ENCODE results near the gene KLF15. TPM values are rescaled to one million over a fixed set of nuclear protein-coding genes. Genes with fewer than 3 reads are reported as not detected.
A peak's percentile ranks its signal among the peaks of the same experiment; 100 is the strongest.

KLF15 gene
- 1 to 10 TPM; 5.0 to 8.2 TPM for polyA plus RNA-seq

DNA sequence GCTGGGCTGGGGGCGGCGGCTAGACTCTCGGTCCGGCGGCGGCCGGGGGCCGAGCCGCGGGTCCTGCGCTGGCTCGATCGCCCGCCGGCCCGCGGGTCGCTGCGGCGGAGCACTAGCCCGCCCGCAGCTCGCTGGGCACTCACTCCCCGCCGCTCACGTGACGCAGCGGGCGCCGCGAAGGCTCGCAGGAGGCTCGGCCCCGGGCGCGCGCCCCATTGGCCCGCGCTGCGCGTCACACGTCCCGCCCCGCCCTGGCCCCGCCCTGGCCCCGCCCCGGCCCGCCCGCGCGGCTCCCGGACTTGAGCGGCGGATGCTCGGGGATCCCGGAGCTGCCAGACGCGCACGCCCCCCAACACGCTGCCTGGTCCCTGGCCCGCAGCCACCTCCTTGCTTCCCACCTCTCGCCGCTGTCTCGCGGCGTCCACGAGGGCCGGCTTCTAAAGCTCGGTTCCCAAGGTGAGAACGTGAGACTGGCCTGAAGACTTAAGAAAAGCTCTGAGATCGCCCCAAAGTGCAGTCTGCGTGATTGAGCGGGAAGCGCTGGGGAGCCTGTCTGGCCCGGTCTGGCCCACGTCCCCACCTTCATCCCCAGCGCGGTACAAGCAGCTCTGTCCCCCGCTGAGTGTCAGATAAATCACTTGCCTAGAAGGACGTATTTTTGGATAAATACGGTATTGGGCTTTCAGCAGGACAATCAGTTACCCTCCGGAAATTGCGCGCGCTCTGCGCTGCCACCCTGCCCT is at the start of gene KLF15:
Gene KLF15, minus strand, starts transcription at position 114 of the 743 bp plus-strand sequence. CDS start 4,486 bp downstream, outside the sequence.
- WGBS, 2 donors: 0 to 1% methylated on average over 71 to 86 of the region's 86 CpGs
- Histone ChIP-seq H3K9me3 (ENCODE audit: control insufficient read depth in 2 of 2, insufficient read depth in 1 of 2, low read depth in 1 of 2, low read length in 1 of 2) (no peaks in the 10 kb centered on the region), H3K27me3 (ENCODE audit: control insufficient read depth in 1 of 2, insufficient read depth in 2 of 2, low read length in 2 of 2) (peaks cover 0 to 3% of the 10 kb centered on the region in 2 donors), H3K36me3 (ENCODE audit: control insufficient read depth in 2 of 2, insufficient read depth in 2 of 2, low read length in 1 of 2) (no peaks in the 10 kb centered on the region), H3K4me3 (ENCODE audit: low read depth in 1 of 2, low read length in 2 of 2) (peak within 1 kb of the TSS; percentile 59 to 75), H3K4me1 (ENCODE audit: control insufficient read depth in 2 of 2, insufficient read depth in 2 of 2, low read length in 1 of 2) (peaks cover 6 to 8% of the 10 kb centered on the region in 2 donors), H3K27ac (ENCODE audit: low read depth in 2 of 2, low read length in 1 of 2) (peak within 1 kb of the TSS; percentile 86 to 89)

DNA sequence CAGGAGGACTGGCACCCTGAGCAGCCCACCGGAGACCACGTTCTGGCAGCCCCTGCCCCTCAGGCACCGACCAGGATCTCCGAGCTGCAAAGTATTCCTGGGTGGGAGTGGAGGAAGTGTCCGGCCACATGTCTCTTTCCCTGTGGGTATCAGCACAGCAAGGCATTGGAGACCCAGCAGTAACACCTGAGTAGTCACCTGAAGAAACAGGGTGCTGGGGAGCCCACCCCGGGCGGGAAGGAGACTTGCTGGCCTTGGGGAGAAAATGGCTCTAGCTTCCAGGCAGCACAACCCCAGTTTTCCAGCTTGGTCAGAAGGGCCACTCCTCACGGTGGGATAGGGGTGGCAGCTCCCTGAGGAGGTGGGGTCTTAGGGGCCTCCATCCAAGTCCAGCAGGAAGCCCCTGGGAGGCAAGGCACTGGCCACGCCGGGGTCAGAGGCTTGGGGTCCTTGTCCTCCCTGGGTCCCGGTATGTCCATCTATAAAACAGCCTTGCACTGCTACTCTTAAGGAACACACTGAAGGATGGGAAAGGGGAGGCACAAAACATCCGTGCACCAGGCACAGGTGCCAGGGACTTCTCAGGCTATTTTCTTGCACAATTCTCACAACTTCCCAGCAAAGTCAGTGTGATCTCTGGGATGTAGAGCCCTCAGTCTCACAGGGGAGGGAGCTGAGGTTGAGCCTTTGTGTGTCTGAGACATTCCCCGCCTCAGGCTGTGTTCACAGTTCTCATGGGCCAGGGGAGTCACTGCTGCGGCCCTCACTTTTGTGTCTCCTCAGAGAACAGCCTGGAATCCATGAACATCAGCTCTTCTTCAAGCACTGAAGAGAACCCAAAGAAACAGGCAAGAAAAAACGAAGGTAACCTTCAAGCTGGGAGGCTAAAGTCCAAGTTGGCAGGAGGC is 49.4 kb upstream of the KLF15 start:
- Histone ChIP-seq H3K4me3 (ENCODE audit: low read depth in 1 of 2, low read length in 2 of 2) (no peak overlapping the region), H3K9me3 (ENCODE audit: control insufficient read depth in 2 of 2, insufficient read depth in 1 of 2, low read depth in 1 of 2, low read length in 1 of 2) (peaks cover 0 to 2% of the 10 kb centered on the region in 2 donors), H3K4me1 (ENCODE audit: control insufficient read depth in 2 of 2, insufficient read depth in 2 of 2, low read length in 1 of 2) (no peaks in the 10 kb centered on the region), H3K27me3 (ENCODE audit: control insufficient read depth in 1 of 2, insufficient read depth in 2 of 2, low read length in 2 of 2) (no peaks in the 10 kb centered on the region), H3K36me3 (ENCODE audit: control insufficient read depth in 2 of 2, insufficient read depth in 2 of 2, low read length in 1 of 2) (no peaks in the 10 kb centered on the region), H3K27ac (ENCODE audit: low read depth in 2 of 2, low read length in 1 of 2) (no peak overlapping the region)
- WGBS, 2 donors: 81 to 83% methylated on average over 15 of the region's 15 CpGs

DNA sequence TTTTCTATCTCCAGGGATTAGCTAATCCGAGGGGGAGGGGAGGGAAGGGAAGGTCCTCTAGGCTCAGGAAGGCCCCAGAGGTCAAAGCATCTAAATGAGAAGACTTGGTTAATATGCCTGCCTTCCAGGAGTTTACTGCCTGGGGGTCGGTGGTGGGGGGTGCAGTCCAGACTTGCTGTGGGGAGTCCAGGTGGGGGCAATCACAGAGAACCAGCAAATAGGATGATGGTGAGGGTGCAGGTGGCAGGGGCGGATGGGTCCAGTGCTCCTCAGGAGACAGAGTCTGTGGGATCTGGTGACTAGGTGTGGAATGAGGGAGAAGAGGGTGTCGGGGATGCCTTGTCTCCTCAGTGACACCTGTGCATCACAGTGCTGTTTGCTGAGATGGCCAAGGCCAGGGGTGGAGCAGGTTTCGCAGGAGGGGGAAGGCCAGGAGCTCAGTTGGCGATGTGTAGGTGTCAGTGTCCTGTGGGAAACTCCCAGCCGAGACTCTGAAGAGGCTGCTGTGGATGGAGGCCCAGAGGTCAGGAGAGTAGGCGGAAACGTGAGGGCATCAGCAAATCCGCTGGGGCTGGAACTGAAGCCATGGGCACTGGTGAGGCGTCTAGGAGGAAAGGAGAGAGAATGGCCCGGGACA is 45.6 kb upstream of the KLF15 start:
- Histone ChIP-seq H3K36me3 (ENCODE audit: control insufficient read depth in 2 of 2, insufficient read depth in 2 of 2, low read length in 1 of 2) (no peaks in the 10 kb centered on the region), H3K27me3 (ENCODE audit: control insufficient read depth in 1 of 2, insufficient read depth in 2 of 2, low read length in 2 of 2) (no peaks in the 10 kb centered on the region), H3K27ac (ENCODE audit: low read depth in 2 of 2, low read length in 1 of 2) (no peak overlapping the region), H3K9me3 (ENCODE audit: control insufficient read depth in 2 of 2, insufficient read depth in 1 of 2, low read depth in 1 of 2, low read length in 1 of 2) (peaks cover 0 to 2% of the 10 kb centered on the region in 2 donors), H3K4me1 (ENCODE audit: control insufficient read depth in 2 of 2, insufficient read depth in 2 of 2, low read length in 1 of 2) (peaks cover 0 to 4% of the 10 kb centered on the region in 2 donors), H3K4me3 (ENCODE audit: low read depth in 1 of 2, low read length in 2 of 2) (no peak overlapping the region)
- WGBS, 2 donors: 82 to 86% methylated on average over 12 of the region's 12 CpGs

DNA sequence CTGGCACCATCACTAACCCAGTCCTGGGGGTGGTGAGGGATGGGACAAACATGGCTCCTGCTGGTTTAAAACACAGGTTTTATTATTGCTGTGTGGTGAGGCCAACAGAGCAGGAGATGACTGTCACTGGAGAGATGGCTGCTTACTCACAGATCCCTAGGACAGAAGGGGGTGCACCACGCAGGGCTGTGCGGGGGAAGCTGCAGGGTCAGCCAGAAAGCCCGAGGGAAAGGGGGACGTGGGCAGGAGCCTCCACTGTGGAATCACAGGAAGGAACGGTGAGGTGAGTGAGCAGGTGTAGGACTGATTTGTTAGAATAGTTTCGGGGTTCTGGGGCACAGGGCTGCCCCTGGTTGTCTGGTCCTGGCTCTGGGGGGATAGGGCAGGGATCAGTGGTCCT is 45.0 kb upstream of the KLF15 start:
- no peaks in the 10 kb centered on the region for H3K27me3 ChIP-seq (ENCODE audit: control insufficient read depth in 1 of 2, insufficient read depth in 2 of 2, low read length in 2 of 2)
- H3K4me3 ChIP-seq (ENCODE audit: low read depth in 1 of 2, low read length in 2 of 2): no peak overlapping the region
- WGBS, 2 donors: 73 to 79% methylated on average over 6 of the region's 6 CpGs
- no peaks in the 10 kb centered on the region for H3K36me3 ChIP-seq (ENCODE audit: control insufficient read depth in 2 of 2, insufficient read depth in 2 of 2, low read length in 1 of 2)
- H3K27ac ChIP-seq (ENCODE audit: low read depth in 2 of 2, low read length in 1 of 2): no peak overlapping the region
- H3K4me1 ChIP-seq (ENCODE audit: control insufficient read depth in 2 of 2, insufficient read depth in 2 of 2, low read length in 1 of 2): peaks cover 0 to 4% of the 10 kb centered on the region in 2 donors
- peaks cover 0 to 2% of the 10 kb centered on the region in 2 donors for H3K9me3 ChIP-seq (ENCODE audit: control insufficient read depth in 2 of 2, insufficient read depth in 1 of 2, low read depth in 1 of 2, low read length in 1 of 2)

DNA sequence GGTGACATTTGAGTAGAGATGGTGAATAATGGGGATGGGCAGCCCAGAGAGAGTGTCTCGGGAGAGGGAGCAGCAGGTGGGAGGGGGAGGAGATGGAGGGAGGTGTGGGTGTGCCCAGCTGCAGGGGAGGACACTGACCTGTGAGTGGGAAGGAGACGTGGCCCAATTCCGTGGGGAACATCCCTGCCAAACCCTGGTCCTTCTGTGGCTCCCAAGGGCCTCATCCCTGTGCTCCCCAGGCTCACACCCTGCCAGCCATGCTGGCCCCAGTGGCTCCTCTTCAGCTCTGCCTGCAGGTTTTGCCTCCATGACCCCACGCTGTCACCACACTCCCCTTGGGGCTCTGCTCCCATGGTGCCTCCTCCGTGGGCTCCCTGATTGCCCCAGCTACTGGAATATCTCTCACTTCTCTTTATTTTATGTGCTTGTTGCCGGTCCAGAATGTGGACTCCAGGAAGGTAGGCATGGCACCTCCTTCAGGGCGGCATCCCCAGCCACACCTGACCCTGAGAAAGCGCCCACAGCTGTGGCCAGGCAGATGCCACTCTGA is 44.5 kb upstream of the KLF15 start:
- 69 to 73% methylated on average over 8 of the region's 8 CpGs for WGBS, 2 donors
- Histone ChIP-seq H3K27ac (ENCODE audit: low read depth in 2 of 2, low read length in 1 of 2) (no peak overlapping the region), H3K27me3 (ENCODE audit: control insufficient read depth in 1 of 2, insufficient read depth in 2 of 2, low read length in 2 of 2) (no peaks in the 10 kb centered on the region), H3K4me3 (ENCODE audit: low read depth in 1 of 2, low read length in 2 of 2) (no peak overlapping the region), H3K36me3 (ENCODE audit: control insufficient read depth in 2 of 2, insufficient read depth in 2 of 2, low read length in 1 of 2) (no peaks in the 10 kb centered on the region), H3K9me3 (ENCODE audit: control insufficient read depth in 2 of 2, insufficient read depth in 1 of 2, low read depth in 1 of 2, low read length in 1 of 2) (peaks cover 0 to 2% of the 10 kb centered on the region in 2 donors), H3K4me1 (ENCODE audit: control insufficient read depth in 2 of 2, insufficient read depth in 2 of 2, low read length in 1 of 2) (peaks cover 0 to 4% of the 10 kb centered on the region in 2 donors)

DNA sequence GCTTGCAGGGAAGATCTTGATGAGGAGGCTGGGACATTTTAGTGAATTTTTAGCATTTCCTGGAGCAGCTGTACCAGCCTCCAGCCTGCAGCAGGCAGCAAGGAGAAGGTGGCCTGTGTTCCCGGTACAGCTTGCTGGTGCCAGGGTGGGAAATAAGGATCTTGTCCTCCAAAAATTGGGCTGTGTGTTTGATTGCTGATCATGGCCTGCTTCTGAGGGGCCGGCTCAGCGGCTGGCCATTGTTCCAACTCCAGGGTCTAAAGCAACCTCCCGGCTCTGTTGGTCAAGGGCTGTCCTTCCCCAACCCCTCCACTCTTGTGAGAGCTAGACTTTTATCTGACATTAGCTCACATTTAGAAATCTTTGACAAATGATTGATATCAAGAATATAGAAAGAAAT is 42.5 kb upstream of the KLF15 start:
- 92 to 95% methylated on average over 4 of the region's 4 CpGs for WGBS, 2 donors
- peaks cover 0 to under 1% of the 10 kb centered on the region in 2 donors for H3K27me3 ChIP-seq (ENCODE audit: control insufficient read depth in 1 of 2, insufficient read depth in 2 of 2, low read length in 2 of 2)
- peaks cover 0 to 2% of the 10 kb centered on the region in 2 donors for H3K9me3 ChIP-seq (ENCODE audit: control insufficient read depth in 2 of 2, insufficient read depth in 1 of 2, low read depth in 1 of 2, low read length in 1 of 2)
- no peak overlapping the region for H3K27ac ChIP-seq (ENCODE audit: low read depth in 2 of 2, low read length in 1 of 2)
- H3K4me1 ChIP-seq (ENCODE audit: control insufficient read depth in 2 of 2, insufficient read depth in 2 of 2, low read length in 1 of 2): peaks cover 4 to 7% of the 10 kb centered on the region in 2 donors
- no peak overlapping the region for H3K4me3 ChIP-seq (ENCODE audit: low read depth in 1 of 2, low read length in 2 of 2)
- H3K36me3 ChIP-seq (ENCODE audit: control insufficient read depth in 2 of 2, insufficient read depth in 2 of 2, low read length in 1 of 2): no peaks in the 10 kb centered on the region

DNA sequence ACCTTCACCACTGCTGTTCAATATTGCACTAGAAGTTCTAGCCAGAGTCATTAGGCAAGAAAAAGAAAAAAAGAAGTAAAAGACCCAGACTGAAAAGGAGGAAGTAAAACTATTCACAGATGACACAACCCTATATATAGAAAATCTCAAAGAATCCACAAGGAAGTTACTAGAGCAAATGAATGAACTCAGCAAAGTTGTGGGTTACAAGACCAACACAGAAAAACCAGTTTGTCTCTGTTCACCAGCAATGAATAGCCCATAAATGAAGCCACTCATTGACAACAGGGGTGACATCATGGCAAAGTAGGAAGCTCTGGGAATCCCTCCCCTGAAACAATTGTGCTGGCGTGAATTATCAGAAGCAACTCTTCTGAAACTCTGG is 42.1 kb upstream of the KLF15 start:
- Histone ChIP-seq H3K4me3 (ENCODE audit: low read depth in 1 of 2, low read length in 2 of 2) (no peak overlapping the region), H3K9me3 (ENCODE audit: control insufficient read depth in 2 of 2, insufficient read depth in 1 of 2, low read depth in 1 of 2, low read length in 1 of 2) (peaks cover 0 to 2% of the 10 kb centered on the region in 2 donors), H3K27ac (ENCODE audit: low read depth in 2 of 2, low read length in 1 of 2) (peak overlapping the region; percentile 18 to 61), H3K36me3 (ENCODE audit: control insufficient read depth in 2 of 2, insufficient read depth in 2 of 2, low read length in 1 of 2) (no peaks in the 10 kb centered on the region), H3K4me1 (ENCODE audit: control insufficient read depth in 2 of 2, insufficient read depth in 2 of 2, low read length in 1 of 2) (peaks cover 4 to 10% of the 10 kb centered on the region in 2 donors), H3K27me3 (ENCODE audit: control insufficient read depth in 1 of 2, insufficient read depth in 2 of 2, low read length in 2 of 2) (peaks cover 0 to 4% of the 10 kb centered on the region in 2 donors)
- 67 to 81% methylated on average over 1 of the region's 1 CpG for WGBS, 2 donors

DNA sequence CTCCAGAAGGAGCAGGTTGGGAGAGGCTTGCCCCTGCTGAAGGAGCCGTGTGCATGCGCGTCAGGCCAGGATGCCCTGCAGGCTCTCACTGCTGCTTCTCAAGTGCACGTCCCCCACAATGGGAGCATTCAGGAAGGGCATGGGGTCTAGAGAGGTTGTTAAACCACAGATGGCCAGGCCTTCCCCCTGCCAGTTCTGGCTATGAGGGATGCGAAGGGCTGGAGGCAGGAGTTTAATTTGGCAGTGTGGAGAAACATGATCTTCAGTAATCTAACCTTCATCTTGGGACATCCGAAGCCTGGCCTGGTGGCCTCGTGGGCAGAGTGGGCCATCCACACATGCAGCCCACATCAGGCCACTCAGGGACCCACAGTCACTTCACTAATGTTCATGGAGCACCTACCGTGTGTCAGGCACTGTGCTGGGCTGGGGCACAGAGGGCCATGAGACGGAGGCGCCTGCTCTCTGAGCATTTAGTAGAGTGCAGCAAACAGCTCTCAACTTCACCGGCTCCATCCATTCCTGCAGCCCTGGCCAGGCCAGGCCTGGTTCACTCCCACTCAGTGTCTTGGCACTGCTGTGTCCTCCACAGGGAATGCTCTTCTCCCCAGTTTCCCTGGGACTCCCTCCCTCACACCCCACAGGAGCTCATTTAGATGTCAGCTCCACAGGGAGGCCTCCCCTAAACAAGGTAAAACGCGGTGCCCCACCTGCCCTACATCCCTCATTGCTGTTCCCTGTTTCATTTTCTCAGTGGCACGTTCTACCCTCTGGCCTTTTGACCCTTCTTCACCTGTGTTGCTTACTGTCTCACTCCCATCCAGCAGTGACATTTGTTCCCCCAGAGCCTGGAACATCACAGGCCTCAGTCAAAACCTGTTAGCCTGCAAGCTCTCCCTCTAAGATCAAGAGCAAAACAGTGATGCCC is 41.5 kb upstream of the KLF15 start:
- Histone ChIP-seq H3K4me1 (ENCODE audit: control insufficient read depth in 2 of 2, insufficient read depth in 2 of 2, low read length in 1 of 2) (peaks cover 4 to 10% of the 10 kb centered on the region in 2 donors), H3K27ac (ENCODE audit: low read depth in 2 of 2, low read length in 1 of 2) (peak overlapping the region; percentile 18 to 61), H3K27me3 (ENCODE audit: control insufficient read depth in 1 of 2, insufficient read depth in 2 of 2, low read length in 2 of 2) (peaks cover 0 to 6% of the 10 kb centered on the region in 2 donors), H3K9me3 (ENCODE audit: control insufficient read depth in 2 of 2, insufficient read depth in 1 of 2, low read depth in 1 of 2, low read length in 1 of 2) (peaks cover 0 to 2% of the 10 kb centered on the region in 2 donors), H3K4me3 (ENCODE audit: low read depth in 1 of 2, low read length in 2 of 2) (no peak overlapping the region), H3K36me3 (ENCODE audit: control insufficient read depth in 2 of 2, insufficient read depth in 2 of 2, low read length in 1 of 2) (no peaks in the 10 kb centered on the region)
- whole genome bisulfite sequencing, 2 donors: 87% methylated on average over 14 of the region's 14 CpGs
